Left lobe of liver (tissue), 2 donors: Measurements from ENCODE around the gene HNRNPA1L2. TPM values are rescaled to one million over a fixed set of nuclear protein-coding genes. Genes with fewer than 3 reads are reported as not detected.
A peak's percentile ranks its signal among the peaks of the same experiment; 100 is the strongest.
"Not testable (repeated sequence)": the region's sequence is repeated elsewhere in the genome, so short reads cannot be mapped to it uniquely, and the experiment has no call there.

Experiments used
- ATAC-seq: fragments of 200-7000 bp; cut with Tn5 transposase; one replicate; pipeline ENCODE4 v1.9.1; 2020; ENCODE audit warnings: mild to moderate bottlenecking, moderate library complexity
- DNase-seq: peaks from one replicate; pipeline ENCODE4 v3.0.0-alpha.2; 2020; ENCODE audit warnings: low spot score
- total RNA-seq: library from RNA; stranded (reverse); gene quantifications from one replicate; pipeline ENCODE4 v1.2.1, GENCODE V29; 2021
- donor health status: DM: no; HTN: no; CAD: no; lungs with moderate emphysema.
- donor health status: DM: no; HTN: yes; CAD: no.

The HNRNPA1L2 gene
- 1.3 TPM for total RNA-seq

DNA sequence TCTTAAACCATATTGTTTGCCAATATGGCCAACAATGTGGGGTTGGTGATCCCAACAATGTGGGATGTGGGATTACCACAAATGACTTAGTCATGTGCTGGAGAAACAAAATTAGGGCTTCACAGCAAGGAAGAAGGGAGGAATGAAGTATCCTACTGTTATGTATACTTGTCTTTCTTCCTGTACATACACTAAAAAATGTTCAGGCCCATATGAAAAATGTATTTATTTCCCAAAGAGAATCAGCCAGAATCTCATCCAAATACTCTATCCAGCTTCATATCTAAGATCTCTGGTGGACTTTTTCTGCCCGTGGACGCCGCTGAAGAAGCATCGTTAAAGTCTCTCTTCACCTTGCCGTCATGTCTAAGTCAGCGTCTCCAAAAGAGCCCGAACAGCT lies at the start of gene HNRNPA1L2:
HNRNPA1L2 (plus strand) TSS at position 301 of the 400 bp plus-strand sequence; CDS start at position 363, 62 bp downstream.
- DNase-seq (no peak), ATAC-seq (no peak)

DNA sequence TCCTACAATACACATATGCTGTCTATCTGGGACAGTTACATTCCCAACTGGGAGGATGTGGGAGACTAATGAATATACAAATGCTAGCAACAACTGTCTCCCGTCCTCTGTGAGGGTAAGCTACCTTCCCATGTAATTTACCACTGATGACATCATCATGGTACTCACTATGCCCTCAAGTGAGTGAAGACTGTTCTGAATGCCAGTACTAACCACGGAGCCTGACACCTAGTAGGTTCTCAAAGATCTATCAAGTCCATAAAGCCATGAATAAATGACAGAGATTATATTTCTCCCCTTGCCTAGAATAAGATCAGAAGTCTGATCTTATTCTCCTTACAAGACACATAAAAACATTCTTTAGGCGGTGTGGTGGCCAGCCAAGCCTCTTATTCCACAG lies 49.1 kb upstream of the HNRNPA1L2 start:
- DNase-seq, ATAC-seq: not testable (repeated sequence)

DNA sequence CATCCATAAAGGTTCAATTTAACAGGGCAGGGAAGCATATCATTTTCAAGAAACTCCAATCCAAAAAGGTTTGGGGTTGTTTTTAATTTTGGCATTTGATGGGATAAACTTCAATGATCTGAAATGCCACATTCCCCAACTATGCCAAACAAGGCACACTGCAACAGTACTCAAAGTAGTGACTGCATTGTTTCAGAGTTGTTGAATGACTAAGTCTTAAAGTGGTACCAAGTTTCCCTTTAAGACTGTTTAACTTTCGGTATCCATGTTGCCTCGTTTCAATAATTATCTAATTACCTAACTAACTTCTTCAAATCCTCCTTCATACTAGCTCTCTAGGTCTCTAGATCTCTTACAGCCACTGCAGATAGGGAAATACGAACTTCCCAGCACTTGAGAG lies 48.4 kb upstream of the HNRNPA1L2 start:
- ATAC-seq, DNase-seq: not testable (repeated sequence)

DNA sequence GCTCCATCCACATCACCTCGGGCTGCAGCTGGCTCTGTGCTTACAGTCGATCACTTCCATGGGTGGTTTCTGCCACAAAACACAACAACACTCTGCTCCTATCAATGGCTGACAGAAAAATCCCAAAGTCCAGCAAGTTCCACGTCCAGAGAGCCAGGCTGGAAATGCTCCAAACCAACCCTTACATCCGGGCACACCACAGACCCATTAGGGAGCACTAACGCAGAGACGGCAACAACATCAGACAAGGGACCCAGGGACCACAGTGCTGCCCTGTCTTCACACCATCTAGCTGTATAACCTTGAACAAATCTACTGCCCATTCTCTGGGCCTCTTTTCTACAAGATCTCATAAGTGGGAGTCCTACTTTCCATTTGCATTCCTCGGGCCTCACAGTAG lies 47.9 kb upstream of the HNRNPA1L2 start:
- DNase-seq, ATAC-seq: not testable (repeated sequence)

DNA sequence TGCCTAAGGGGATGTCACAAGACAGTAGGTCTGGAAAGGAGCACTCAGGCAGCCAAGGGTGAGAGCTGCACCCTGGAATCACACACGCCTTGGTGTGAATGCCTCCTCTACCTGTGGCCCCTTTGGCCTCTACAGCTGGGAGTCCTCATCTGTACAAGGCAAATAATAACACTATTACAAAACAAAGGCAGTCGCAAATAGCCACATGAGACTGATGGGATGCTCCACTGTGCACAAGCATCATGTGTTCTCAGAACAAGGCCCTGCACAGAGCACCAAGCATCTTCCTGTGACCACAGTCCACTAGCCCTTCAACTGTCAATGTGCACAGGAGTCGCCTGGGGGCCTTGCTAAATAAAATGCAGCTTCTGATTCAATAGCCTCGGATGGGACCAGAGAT lies 44.6 kb upstream of the HNRNPA1L2 start:
- ATAC-seq: no peak
- no peak for DNase-seq

DNA sequence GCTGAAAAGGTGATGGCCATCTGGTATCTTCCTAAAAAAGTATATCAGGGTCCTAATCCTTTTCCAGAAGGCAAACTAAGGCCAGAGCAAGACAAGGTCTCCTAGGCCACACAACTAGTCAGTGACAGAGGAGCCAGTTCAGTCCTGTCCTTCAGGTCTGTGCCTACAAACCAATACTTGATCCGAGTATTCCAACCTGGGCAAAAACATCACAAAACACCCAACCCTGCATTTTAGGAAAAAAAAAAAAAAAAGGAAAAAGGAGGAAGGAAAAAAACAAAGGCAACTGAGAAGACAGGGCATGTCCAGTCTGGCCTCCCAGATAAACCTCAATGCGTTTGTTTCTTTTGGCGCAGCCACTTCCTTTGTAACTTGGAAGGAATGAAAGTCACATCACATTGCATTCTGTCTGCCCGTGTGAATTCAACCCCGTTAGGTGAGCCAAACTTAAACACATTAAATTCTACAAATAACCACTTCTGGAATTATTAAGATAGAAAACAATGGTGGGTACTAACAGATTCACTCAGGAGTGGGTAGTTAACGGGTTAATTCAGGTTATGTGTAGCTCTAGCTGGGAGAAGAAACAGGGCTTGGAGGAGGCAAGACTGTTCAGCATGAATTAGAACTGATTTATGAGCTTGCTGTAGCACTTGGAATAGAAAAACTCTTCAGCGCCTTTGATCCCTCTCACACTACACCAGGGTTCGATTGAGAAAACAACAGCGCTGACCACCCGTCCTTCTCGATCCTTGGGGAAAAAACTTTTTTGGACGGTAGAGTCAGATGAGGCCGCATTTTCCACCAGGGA lies 43.0 kb upstream of the HNRNPA1L2 start:
- DNase-seq (no peak), ATAC-seq (peak; percentile 21)

DNA sequence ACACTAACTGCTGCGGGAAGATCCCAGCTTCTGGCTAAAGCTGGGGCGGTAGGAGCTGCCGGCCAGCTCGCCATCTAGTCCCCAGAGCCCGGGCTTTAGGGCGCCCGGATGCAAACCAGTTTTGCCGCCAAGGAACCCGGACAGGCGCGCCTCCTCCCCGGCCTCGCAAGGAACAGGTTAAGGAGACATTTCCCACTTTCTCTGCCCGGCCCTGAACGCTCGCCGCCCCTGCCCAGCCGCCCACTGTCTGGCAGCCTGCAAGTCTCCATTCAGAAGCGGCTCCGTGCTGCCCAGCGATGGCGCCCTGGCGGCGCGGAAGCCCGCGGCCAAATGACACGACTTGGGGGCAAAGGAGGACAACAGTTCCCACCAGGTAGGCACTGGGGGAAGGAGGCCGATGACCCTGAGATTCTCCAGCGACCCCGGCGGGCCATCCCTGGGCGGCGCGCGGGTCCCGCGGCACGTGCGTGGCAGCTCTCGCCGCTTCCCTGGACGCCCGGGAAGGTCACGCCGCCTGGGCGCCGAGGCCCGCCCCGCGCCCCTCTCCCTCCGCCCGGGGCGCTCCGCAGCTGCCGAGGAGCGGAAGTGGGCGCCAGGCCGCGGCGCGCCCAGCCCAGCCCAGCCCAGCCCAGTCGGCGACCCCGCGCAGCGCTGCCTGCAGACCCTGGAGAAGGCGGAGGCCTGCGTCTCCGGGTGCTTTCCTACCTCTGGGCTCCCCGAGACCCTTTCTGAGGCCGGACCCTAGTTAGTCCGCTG lies 42.2 kb upstream of the HNRNPA1L2 start:
- DNase-seq (no peak), ATAC-seq (peak; percentile 53)

DNA sequence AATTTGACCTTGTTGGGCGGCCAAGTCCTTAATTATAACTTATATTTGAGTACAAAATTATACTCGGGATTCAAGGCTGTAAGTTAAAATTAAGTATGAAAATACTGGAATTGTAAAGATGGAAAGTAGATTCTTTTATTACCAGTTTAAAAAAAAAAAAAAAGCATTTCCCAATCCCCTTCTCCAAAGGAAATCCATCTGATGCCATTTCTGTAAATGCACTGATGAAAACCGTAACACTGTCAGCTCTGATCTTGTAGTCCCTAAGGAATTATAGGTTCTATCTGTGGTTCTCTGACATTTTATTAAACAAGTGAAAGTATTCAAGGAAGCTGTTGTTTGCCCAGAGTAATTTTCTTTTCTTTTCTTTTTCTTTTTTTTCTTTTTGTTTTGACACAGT lies 41.6 kb upstream of the HNRNPA1L2 start:
- ATAC-seq (no peak), DNase-seq (no peak)

DNA sequence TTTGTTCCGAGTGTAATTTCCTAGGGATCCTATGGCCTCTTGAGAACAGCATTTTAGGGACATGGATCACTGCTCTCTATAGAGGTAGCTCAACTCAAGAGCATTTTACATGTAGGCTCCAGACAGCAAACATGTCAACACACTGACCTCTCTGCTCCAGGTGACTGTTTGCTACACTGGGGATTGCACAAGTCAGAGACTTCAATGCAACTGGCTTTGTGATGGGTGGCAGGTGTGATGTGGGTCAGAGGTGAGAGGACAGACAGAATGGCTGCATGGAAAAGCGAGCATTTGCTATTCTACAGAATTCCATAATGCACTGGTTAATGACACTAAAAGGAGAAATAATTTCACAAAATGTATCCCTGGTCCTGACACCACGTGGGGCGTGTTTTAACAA lies 38.9 kb upstream of the HNRNPA1L2 start:
- peak; percentile 84 for ATAC-seq
- DNase-seq: not testable (repeated sequence)

DNA sequence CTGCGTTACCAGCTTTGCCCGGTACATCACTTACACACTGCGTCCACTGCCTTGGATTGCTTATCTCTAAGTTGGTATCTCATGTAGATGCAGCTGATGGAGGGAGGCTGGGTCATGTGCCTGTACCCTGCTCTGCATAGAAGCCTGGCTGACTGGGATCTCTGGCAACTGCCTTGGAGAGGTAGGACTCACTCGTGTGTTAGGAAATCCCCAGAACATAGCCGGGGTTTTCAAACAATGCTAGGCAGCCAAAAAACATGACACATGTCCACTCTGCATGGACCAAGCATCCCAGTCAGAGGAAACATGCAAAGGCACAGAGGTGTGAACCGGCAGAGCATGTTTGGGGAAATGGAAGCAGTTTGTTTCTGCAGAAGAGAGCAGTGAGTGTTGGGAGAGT lies 36.1 kb upstream of the HNRNPA1L2 start:
- ATAC-seq, DNase-seq: not testable (repeated sequence)

DNA sequence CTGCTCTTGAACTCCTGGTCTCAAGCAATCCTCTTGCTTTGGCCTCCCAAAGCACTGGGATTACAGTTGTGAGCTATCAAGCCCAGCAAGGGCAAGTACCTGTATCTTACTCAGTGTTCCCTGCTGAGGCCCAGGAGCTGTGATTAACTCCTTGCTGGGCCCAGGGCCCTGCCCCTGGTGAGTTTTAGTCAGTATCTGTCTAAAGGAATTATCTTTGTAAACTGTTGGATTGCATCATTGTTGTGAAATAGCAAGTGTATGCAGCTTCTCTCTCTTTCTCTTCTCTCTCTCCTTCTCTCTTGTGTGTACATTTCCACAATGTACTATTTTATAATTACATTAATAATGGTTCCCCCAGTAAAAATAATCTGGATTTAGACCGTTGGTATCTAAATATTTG lies 35.4 kb upstream of the HNRNPA1L2 start:
- not testable (repeated sequence) for ATAC-seq, DNase-seq

DNA sequence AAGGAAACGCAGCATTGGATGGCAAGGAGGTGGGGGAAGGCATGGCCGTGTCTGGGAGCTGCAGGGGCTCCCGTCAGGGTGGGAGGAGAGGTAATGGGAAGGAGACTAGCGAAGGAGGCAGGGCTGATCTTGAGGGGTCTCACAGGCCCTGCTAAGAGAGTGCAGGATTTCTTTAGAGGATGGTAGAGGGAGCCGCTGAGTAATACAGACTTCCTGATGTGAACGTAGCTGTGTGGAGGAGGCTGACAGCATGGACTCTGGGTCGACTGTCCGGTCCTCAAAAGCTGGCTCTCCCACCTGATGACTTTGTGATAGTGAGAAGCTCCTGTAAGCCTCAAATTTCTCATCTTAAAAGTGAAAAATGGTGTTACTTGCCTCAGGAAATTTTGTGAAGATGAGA lies 34.0 kb upstream of the HNRNPA1L2 start:
- not testable (repeated sequence) for ATAC-seq, DNase-seq

DNA sequence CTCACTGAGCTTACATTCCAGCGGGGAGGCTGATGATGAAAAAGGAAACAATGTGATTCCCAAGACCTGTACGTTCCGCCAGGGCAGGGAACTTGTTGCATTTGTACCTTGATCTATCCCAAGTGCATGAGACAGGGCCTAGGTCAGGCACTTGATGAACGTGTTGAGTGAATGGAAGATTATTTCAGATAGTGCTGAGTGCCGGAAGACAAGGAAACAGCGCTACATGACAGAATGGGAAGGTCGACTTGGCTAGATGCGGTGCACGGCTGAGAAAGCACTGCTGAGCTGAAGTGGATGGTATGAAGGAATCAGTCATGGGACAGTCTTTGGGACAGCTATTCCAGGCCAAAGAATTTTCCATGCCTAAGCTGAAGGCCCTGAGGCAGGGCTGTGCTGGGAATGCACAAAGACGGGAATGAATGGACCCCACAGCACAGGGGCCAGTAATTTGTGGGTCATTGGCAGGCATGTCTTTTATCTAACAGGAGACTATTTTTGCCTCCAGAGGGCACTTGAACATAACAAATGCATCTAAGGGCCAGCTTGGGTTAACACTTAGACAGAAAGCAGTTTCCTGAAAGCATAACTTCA lies 33.1 kb upstream of the HNRNPA1L2 start:
- peak; percentile 90 for ATAC-seq

DNA sequence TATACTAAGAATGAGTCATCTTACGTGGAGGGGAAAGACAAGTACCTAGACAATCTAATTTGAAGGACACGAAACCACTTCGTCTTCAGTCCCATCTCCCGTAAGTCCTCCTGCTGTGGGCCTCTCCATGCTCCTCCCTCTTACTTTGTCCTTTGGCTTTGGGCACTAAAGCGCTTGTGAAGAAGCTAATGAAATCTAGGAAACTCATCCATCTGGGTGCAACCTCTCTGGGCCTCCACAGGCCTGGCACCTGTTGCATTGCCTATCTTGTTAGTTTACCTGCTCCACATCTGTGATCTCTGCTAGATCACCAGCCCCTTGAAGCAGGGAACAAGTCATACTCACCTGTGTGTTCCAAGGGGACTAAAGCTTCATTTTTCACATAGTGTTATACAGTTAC lies 32.1 kb upstream of the HNRNPA1L2 start:
- not testable (repeated sequence) for ATAC-seq

More for the DNA sequence above, 33.1 kb upstream of the HNRNPA1L2 start:
- DNase-seq: not testable (repeated sequence)

DNA sequence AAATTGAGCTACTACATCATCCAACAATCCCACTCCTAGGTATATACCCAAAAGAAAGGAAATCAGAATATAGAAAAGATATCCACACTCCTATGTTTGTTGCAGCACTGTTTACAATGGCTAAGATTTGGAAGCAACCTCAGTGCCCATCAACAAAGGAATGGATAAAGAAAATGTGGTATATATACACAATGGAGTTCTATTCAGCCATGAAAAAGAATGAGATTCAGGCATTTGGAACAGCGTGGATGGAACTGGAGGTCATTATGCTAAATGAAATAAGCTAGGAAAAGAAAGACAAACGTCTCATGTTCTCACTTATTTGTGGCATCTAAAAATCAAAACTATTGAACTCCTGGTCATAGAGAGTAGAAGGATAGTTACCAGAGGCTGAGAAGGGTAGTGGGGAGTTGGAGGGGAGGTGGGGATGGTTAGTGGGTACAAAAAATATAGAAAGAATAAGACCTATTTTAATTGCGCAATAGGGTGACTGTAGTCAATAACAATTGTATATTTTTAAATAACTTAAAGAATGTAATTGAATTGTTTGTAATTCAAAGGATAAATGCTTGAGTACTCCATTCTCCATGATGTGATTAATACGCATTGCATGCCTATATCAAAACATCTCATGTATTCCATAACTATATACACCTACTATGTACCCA lies 27.0 kb upstream of the HNRNPA1L2 start:
- DNase-seq (no peak), ATAC-seq (no peak)

More for the DNA sequence above, 32.1 kb upstream of the HNRNPA1L2 start:
- not testable (repeated sequence) for DNase-seq

DNA sequence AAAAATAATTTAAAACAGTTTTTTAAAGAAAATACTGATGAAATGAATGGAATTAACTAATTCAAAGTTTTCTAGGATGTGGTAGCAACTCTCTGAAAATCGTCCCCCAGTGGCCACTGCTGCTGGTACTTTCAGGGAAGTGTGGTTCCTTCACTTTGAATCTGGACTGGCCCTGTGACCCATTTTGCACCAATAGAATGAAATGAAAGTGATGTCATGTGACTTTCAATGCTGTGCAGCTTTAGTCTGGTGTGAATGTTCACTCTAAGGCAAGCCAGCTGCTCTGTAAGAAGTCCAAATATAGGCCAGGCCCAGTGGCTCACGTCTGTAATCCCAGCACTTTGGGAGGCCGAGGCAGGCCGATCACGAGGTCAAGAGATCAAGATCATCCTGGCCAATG lies 26.4 kb upstream of the HNRNPA1L2 start:
- no peak for ATAC-seq

DNA sequence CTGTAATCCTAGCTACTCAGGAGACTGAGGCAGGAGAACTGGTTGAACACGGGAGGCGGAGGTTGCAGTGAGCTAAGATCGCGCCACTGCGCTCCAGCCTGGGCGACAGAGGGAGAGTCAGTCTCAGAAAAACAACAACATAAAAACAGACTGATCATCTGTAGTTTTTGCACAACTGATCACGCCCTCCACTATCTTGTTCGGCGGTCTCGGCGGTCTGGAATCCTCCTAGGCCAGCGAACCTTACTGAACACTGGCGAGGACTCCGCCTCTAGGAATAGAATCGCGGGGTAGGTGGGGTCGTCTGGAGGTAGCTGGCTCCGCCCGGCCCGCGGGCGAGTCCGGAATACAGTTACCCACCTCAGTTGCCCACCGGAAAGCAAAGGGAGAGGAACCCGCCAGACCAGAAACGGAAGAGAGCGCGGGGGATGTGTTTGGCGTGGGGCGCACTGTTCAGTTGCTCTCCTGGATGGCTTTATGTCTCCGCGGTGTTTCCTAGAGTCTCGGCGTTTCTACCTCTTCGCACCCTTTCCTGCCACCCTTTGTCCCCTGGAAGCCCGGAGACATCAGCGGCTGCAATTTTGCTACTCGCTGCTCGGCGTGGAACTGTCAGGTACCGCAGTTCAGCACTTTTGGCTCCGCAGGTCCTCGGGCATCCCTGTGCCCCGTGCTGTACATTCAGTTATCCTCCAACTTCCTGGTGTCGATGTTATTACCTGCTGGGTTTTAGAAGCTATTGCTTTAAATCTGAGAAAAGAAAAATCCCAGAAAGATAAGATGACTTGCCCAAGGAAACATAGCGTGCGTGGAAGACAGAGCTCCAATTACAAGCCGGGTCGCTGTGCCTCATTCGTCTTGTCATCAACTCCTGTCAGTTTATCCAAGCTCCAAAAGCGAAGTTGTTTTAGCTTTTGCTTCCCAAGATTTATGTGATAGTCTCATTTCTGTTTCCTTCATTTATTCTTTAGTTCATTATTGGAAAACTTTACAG lies 24.9 kb upstream of the HNRNPA1L2 start:
- DNase-seq (peak; percentile 67), ATAC-seq (peak; percentile 96)

More for the DNA sequence above, 26.4 kb upstream of the HNRNPA1L2 start:
- DNase-seq: no peak

DNA sequence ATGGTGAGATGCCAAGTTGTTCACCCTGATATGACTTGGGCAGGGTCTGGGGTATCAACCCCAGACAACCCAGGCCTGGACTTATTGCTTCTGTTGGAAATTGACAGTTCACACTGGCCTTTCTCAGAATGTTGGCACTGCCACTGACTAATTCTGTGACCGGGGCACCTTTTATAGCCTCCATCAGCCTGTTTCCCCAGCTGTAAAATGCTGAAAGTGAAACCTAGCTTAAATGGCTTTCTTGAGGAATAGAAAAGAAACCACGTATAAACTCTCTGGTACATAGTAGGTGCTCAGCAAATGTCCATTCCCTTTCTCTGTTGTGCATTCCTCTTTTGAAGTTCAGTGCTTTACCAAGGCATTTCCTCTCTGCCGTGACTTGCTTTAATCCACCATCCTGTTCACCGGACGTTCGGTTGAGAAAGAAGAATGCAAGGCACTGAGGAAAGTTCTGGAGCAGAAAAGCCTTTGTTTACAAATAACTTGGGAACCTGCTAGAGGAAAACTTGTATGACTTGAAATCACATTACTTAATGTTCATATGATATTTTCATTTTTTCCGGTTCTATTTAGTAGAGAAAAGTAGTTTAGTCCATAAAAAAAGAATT lies 11.0 kb upstream of the HNRNPA1L2 start:
- not testable (repeated sequence) for DNase-seq, ATAC-seq

DNA sequence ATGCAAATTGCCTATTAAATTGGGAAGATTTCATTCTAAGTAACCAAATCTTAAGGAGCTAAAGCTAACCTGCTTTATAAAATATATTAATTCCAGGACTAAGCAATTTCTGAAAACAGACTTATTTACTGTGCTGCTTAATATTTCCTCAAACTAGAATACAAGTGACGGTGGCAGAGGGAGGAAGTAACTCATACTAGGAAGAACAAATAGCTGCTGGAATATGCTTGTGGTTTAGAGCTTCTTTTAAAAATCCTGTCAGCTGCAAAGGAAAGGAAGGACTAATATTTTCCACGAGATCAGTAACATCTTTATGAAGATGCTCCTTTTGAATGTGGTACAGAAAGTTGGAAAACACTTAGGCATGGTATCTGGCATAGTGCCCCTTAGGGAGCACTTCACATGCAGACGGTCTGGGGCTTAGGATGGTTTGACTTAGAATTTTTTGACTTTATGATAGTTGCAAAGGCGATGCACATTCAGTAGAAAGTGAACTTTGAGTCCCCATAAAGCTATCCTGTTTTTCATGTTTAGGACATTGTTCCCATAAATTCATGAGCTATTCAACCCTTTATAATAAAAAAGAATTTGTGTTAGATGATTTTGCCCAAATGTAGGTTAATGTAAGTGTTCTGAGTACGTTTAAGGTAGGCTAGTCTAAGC lies 3.4 kb upstream of the HNRNPA1L2 start:
- ATAC-seq (no peak), DNase-seq (no peak)
